GM19468 (cell line): ENCODE data around the gene METRN.
"Not testable (repeated sequence)": the region's sequence is repeated elsewhere in the genome, so short reads cannot be mapped to it uniquely, and the experiment has no call there.

Experiments used
- ATAC-seq: cut with Tn5 transposase; IDR thresholded peaks from one replicate; pipeline ENCODE4 v1.9.1; 2021; ENCODE audit warnings: mild to moderate bottlenecking, moderate library complexity, moderate number of reproducible peaks; ENCODE audit not compliant: unreplicated experiment; ENCODE audit errors: extremely low read depth

Gene METRN

DNA sequence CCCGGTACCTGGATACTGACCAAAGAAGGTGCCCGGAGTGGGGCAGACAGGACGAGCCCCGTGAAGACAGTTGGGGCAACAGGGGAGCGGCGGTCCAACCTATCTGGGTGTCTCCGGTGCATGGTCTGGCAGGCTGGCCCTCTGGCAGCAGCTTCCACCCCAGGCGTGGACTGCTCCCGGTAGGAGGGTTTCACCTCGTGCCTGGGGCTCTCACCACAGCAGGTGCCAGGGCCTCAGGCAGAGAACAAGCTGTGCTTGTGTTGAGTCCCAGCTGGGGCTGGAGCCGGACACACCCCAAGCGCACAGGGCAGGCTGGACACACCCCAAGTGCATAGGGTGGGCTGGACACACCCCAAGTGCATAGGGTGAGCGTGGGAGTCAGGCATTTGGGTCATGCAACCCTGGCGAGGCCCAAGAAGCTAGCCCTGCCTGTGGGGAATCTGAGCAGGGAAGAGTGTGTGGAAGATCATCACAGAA lies 7.8 kb upstream of the METRN start:
- no peak for ATAC-seq

DNA sequence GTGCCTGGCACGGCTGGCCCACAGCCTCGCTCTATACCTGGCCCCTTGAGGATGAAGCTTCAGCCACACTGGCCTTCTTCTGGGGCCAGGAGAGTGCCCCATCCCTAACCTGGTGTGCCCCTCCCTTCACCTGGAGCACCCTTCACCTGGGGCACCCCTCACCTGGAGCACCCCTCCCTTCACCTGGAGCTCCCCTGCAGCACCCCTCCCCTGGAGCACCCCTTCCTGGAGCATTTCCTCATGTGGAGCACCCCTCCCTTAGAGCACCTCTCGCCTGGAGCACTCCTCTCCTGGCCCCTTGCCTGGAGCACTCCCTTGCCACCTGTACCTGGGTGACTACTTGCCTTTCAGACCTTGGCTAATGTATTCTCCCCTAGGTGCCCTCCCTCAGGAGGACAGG lies 6.9 kb upstream of the METRN start:
- ATAC-seq, result no peak

DNA sequence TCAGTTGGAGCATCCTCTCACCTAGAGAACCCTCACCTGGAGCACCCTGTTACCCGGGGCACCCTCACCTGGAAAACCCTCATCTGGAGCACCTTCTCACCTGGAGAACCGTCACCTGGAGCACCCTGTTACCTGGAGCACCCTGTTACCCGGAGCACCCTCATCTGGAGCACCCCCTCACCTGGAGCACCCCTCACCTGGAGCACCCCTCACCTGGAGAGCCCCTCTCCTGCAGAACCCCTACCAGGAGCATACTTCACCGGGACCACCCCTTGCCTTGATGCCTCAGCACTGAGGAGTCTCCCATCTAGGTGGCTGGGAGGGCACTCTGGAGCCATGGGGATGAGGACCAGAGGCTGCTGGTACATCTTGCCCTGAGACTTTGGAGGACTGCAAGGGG lies 6.0 kb upstream of the METRN start:
- no peak for ATAC-seq

DNA sequence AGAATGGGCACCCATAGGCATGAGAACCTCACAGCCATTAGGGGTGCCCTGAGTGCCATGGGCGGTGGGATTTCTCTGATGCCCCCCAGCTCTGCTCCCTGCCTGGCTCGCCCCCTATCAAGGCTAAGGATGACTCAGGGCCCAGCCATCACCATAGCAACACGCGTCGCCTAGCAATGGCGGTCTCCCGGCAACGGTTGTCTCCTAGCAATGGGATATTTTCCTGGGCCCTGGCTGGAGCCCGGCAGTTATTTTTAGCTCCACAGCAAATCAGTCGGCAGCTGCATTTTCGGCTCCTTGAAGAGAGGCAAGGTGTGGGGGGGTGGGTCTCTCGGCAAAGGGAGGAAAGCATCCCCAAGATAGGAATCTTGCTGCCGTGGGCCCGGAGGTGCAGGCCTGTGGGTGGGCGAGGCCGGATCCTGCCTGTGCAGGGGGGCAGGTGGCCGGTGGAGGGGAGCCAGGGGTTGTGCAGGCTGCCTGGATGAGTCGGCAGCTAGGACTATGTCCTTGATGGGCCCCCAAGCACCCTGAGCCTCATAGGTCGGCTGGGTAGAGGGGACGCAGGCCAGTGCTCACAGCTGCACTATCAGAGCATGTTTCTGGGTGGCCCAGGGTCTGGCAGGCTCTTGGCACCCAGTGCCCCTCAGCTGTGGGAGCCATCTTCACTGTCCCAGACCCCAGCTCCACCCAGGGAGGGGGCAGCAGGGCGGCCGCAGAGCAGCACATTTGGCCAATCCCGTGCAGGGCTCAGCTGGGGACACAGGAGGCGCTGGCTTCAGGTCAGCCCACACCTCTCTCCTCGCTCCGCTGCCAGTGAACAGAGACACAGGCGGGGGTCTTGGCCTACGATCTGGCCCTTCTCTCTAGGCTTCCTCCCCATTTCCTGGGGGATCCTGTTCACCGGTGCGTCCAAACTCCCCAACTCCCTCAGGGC lies 5.1 kb upstream of the METRN start:
- no peak for ATAC-seq

DNA sequence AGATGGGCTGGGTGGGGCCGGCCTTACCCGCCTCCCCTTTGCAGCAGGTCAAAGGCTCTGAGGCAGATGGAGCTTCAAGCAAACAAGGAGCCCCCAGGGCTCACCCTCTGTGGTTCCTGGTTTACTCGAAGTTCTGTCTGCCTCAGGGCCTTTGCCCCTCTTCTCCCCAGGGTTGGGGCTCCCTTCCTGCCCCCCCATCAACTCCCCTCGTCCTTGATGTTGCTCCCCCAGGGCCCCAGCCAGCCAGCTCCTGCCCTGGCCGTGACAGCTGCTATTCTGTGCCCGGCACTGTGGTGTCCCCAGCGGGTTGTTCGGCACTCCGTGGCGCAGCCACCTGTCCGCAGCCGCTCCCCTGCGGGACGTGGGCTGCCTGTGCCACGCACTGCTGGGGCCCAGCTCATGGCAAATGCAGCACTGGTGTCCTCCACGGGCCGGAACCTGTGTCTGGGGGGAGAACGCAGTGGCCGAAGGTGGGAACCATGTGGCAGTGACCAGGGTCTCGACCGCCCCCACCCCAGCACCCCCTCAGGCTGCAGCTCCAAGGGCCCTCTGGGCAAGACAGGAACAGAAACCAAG lies 4.3 kb upstream of the METRN start:
- no peak for ATAC-seq

DNA sequence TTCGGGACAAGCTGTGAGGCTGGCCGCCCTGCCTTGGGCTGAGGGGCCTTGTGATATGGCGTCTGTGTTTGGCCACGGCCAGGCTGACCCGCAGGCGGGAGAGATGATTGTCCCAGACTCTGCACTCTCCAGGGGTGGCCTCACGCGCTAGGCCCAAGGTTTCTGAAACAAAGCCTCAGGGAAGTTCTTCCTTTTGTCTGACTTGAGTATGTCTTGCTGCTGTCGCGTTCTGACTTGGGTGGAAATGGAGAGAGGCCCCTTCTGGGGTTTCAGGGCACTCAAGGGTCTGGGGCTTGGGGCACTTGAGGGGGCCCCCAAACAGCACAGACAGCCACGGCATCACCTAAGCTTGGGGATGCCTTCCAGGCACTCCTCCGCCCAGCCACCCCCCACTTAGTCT lies 3.8 kb upstream of the METRN start:
- ATAC-seq, result no peak

DNA sequence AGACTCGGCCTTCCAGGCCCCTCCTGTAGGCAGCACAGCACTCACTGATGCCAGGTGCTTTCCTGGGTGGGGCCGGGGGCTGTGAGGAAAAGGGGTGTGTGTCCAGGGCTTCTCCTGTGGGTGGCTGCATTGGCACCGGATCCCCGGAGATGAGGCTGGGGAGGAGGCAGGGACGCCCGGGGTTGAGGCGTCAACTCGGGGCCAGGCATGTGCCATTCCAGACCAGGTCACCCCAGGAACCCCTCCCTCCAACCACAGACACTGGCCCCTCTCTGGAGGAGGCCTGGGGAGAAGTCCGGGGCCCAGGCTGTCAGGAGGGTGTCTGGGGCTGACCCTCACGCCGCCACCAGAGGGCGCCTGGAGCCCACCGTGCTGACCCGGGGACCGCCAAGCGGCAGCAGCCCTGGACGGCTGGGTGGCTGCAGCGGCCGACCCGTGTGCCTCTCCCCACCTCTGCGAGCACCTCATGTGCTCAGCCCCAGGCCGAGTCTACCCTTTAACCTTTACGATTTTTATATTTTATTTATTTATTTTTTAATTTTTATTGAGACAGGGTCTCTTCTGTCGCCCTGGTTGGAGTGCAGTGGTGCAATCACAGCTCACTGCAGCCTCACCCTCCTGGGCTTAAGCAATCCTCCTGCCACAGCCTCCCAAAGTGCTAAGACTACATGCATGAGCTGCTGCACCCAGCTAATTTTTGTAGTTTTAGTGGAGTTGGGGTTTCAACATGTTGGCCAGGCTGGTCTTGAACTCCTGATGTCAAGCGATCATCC lies 3.2 kb upstream of the METRN start:
- ATAC-seq, result no peak

DNA sequence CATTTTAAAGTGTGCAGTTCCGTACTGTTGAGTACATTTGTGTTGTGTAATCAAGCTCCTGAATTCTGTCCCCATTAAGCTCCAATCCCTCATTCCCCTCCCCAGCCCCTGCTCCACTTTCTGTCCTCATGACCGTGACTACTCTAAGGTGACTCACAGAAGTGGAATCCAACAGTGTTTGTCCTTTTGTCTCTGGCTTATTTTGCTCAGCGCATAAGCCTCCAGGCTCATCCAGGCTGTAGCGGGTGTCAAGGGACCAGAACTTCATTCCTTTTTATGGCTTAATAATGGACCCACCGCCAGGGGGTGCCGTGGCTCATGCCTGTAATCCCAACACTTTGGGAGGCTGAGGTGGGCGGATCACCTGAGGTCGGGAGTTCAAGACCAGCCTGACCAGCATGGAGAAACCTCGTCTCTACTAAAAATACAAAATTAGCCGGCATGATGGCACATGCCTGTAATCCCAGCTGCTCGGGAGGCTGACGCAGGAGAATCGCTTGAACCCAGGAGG lies 2.1 kb upstream of the METRN start:
- ATAC-seq, result not testable (repeated sequence)

DNA sequence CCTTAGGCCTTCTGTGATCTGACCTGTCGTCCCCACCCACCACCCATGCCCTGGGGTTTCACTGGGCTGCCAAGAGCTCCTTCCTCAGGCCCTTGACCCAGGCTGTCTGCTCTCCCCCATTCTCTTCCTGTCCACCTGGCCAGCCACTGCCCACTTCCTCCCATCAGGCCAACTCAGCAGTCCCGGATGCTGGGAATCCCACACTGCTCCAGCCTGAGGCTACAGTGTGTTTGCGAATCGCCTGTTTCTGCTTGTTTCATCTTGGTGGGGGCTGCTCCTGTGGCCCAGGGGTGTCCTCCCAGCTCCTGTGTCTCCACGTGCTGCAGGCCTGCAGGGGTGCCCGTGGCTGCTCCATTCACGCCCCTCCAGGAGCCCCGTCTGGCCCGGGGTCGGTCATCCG lies 839 bp upstream of the METRN start:
- ATAC-seq, result no peak

DNA sequence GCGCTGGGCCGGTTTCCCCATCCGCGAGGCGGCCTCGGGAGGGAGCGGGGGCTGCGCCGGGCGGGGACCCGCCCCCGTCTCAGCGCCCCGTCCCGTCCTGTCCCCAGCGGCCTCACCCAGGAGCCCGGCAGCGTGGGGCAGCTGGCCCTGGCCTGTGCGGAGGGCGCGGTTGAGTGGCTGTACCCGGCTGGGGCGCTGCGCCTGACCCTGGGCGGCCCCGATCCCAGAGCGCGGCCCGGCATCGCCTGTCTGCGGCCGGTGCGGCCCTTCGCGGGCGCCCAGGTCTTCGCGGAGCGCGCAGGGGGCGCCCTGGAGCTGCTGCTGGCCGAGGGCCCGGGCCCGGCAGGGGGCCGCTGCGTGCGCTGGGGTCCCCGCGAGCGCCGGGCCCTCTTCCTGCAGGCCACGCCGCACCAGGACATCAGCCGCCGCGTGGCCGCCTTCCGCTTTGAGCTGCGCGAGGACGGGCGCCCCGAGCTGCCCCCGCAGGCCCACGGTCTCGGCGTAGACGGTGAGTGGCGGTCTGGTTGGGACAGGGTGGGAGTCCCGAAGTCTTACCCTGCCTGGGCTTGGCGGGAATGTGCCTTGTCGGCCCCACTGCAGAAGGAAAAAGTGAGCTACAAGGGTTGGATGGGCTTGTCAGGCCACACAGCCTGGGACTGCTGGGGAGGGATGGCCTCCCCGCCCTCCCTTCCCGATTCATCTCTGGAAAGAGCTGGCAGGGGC lies 720 bp downstream of the METRN start:
- no peak for ATAC-seq

DNA sequence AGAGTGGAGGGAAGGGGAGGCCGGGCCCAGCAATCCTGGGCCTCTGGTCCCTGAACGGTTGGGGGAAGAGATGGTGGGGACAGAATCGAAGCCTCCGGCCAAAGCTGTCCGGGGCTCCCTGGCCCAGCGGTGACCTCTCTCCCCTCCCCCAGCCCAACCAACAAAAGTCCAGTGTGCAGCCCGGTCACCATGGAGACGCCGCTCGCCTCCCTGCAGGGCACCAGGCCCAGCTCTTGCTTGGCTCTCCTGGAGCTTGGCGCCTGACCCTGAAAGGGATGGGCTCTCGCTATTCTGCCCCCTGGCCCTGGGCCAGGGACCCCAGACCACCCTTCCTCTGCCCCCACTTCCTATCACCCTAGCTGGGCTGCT lies 1.3 kb downstream of the METRN start:
- no peak for ATAC-seq

DNA sequence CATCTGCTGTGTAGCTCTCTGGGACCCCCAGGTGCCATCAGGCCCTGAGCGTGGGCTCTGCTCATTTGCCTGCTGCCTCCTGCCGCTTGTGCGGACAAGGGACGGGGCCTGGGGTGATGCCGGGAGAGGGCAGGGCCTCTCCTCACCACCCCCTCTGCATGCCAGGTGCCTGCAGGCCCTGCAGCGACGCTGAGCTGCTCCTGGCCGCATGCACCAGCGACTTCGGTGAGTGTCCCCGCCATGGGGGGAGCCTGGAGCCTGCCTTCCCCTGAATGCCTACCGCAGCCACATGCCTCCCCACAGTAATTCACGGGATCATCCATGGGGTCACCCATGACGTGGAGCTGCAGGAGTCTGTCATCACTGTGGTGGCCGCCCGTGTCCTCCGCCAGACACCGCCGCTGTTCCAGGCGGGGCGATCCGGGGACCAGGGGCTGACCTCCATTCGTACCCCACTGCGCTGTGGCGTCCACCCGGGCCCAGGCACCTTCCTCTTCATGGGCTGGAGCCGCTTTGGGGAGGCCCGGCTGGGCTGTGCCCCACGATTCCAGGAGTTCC lies 1.9 kb downstream of the METRN start:
- no peak for ATAC-seq

DNA sequence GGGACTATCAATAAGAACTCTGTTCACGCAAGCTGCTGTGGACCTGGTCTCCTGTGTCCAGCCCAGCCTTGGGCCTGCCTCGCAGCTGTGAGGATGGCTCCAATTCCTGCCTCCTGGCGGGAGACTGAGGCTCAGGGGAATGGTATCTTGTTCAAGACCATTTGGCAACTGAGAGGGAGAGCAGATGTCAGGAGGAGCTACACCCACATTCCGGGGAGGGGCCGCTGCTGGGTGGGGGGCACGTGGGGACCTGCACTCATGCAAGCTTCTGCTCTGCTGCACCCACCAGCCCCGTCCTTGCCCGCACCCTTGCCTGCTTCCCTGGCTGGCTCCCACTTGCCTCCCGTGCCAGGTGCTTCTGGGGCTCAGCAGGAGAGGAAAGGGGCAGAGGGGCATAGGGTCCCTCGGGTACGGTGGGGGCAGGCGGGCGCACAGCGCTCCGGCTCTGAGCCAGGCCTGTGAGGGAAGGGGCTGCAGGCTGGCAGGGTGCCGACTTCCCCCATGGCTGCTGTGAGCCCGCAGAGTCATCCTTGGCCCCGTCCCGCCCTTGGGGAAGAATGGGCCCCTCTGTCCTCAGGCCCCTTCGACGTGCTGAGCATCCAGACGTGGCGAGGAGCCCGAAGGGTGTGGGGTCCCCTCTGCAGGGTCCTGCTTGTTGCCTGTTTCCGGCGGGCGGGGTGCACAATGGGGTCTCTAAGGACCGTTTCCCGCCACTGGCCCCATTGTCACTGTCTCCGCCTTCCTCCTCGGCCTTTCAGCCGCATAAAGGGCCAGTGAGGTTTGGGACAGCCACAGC lies 2.7 kb downstream of the METRN start:
- ATAC-seq, result no peak

DNA sequence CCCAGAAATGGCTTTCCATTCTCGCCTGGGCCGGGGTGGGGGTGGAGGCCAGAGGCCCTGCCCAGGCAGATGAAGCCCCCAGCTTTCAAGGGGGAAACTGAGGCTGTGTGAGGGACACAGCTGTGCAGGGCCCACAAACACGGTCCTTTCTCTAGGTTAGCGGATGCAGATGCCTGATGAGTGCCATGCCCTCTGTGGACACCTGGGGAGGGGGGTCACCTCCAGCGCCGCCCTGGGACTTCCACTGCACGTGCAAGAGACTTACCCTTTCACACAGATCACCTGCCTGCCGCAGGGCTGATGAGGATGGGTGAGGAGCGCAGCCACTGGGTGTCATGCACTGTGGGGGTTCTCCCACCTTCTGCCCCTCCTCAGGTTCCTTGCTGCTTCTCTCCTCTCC lies 3.5 kb downstream of the METRN start:
- no peak for ATAC-seq

DNA sequence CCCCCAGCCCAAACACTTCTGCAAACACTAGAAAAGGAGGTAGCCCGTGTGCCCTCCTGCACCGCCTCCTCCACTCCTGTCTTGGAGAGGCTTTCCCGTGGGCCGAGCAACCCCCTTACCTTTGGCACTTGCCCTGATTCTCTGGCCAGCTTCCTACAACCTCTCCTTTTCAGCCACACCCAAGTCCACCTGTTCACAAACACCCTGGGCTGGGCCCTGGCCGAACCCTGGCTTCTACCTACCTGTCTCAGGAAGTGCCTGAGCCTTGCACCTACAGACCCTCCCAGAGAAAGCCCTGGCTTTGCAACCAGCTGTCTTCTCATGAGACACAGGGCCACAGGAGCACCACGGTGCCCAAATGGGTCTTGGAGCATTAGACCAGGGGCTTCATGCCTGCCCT lies 4.0 kb downstream of the METRN start:
- no peak for ATAC-seq

DNA sequence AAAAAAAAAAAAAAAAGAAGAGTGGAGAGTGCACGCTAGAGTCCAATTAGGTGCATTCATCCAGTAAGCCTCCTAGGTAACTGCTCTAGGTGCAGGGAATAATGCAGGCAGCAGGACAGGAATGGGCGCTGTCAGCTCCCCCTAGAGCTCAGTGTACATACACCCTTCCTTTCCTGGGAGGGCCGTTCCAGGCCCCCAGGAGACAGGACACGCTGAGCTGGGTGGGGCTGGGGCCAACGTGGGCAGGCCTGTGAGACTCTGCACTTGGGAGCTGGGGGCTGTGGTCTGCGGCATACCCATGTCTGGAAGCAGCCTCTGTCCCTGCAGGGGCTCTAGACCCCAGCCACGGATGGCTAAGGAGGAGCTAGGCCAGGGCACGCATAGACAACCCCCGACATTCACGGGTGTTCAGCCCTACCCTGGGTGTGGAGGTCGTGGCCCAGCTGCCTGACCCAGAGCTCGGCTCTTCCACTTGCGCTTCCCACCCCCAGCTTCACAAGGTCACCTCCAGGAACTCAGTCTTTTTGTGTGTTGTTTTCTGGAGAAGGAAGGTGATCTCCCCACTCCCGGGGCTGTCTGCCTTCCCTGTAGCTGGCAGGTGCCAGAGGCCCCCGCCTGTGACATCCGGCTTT lies 5.0 kb downstream of the METRN start:
- ATAC-seq, result no peak

DNA sequence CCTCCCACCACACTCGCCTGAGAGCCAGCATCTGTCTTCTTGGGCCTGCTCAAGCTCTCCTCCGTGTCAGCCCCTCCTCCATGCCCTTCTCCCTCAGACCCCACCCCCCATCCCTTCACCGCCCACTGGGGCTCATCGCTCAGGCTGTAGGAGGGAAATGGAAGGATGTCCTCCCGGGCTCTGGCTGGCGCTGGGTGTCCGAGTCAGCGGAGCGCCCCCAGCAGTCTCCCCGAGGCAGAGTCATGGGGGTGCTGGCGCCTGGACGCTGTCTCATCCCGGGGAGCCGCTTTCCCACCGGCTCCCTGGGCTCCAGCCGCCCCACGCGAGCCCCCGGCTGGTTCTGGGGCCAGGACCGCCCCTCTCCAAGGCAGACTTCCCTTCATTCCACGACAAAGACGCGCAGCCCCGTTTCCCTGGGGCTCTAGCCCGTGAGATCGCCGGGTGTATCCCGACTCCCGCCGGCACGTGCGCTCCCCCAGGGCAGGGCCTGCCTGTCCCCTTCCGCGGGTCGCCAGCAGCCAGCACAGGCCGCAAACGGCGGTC lies 5.6 kb downstream of the METRN start:
- no peak for ATAC-seq

DNA sequence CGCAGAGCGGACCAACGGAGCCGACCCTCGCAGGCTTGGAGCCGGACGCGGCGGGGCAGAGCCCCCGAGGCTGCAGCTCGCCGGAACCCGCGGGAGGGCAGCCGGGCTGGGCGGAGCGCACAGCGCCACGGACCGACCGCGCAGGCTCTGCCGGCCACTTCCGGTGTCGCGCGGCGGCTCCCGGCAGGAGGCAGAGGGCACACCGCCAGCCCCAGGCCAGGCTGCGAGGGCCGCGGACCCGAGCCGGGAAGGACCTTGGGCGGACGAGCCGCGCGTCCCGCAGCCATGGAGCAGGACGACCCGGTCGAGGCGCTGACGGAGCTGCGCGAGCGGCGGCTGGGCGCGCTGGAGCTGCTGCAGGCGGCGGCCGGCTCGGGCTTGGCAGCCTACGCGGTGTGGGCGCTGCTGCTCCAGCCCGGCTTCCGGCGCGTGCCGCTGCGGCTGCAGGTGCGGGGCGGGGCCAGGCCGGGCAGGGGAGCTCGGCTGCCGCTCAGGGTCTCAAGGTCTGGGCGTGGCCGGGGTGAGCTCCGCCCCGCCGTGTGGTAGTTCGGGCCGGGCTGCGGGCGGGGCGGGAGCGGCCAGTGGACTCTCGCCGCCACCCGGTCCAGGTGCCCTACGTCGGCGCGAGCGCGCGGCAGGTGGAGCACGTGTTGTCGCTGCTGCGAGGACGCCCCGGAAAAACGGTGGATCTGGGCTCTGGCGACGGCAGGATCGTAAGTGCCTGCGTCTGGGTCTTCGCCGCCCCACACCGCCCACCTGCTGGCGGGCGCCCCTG lies 6.3 kb downstream of the METRN start, which contains the start of gene ANTKMT:
ANTKMT (plus strand) TSS at position 157 of the 775 bp plus-strand sequence; CDS start at position 286, 129 bp downstream.
- peak; percentile 57 for ATAC-seq
